Vagina (tissue), 2 donors: ENCODE results near the gene ADAM22. TPM values are rescaled to one million over a fixed set of nuclear protein-coding genes. Genes with fewer than 3 reads are reported as not detected.

Source experiments
- DNase-seq, 2 donors: peaks; one replicate each; pipeline ENCODE4 v3.0.0-alpha.2; 2017; ENCODE audit errors: extremely low spot score in 2 of 2
- H3K27ac ChIP-seq: fragments of 200-600 bp; sonication (generic); one replicate; pipeline ENCODE4 v1.5.1; 2019
- H3K27me3 ChIP-seq: fragments of 200-600 bp; sonication (generic); one replicate; pipeline ENCODE4 v1.5.1; 2019
- H3K36me3 ChIP-seq, 2 donors: fragments of 200-600 bp; sonication (generic); one replicate each; pipeline ENCODE4 v1.5.1; 2017 to 2019
- H3K4me1 ChIP-seq: fragments of 200-600 bp; sonication (generic); one replicate; pipeline ENCODE4 v1.5.1; 2019
- H3K4me3 ChIP-seq, 2 donors: fragments of 200-600 bp; sonication (generic); 1 replicate in 1 of 2; 2 replicates in 1 of 2; pipeline ENCODE4 v1.5.1; 2016 to 2019
- H3K9me3 ChIP-seq: fragments of 200-600 bp; sonication (generic); one replicate; pipeline ENCODE4 v1.5.1; 2019
- POLR2A ChIP-seq, 2 donors: fragments of 450-650 bp; IDR thresholded peaks; one replicate each; pipeline ENCODE4 v1.6.1; 2017; ENCODE audit warnings: antibody characterized with exemption in 2 of 2, mild to moderate bottlenecking in 2 of 2, moderate library complexity in 2 of 2
- POLR2AphosphoS5 ChIP-seq, 2 donors: sonication (generic); formaldehyde crosslinking; IDR thresholded peaks; one replicate each; pipeline ENCODE4 v1.9.0; 2017; ENCODE audit warnings: antibody characterized with exemption in 2 of 2, mild to moderate bottlenecking in 2 of 2, low read depth in 1 of 2; ENCODE audit not compliant: insufficient read depth in 1 of 2
- intact Hi-C: fragments of 100-400 bp; cut with DNase I; formaldehyde crosslinking; loops from one replicate; pipeline ENCODE4 v1.15.1; 2023
- total RNA-seq: library from RNA; depleted of rRNA; stranded (reverse); fragments of >200 nt; gene quantifications from one replicate; pipeline ENCODE4 v1.2.3, GENCODE V29; 2016
- TF ChIP-seq, protein P1 (sequence below), 3 experiments: fragments of 450-650 bp in 2 of 3; fragments of 200-600 bp in 1 of 3; sonication (generic) in 1 of 3; IDR thresholded peaks; one replicate each; pipeline ENCODE4 v1.5.1; 2017 to 2019; ENCODE audit warnings: antibody characterized with exemption in 3 of 3, mild to moderate bottlenecking in 2 of 3, moderate library complexity in 2 of 3

The ADAM22 gene
- total RNA-seq, 1 donor from 2014 or later, result 6.1 TPM

DNA sequence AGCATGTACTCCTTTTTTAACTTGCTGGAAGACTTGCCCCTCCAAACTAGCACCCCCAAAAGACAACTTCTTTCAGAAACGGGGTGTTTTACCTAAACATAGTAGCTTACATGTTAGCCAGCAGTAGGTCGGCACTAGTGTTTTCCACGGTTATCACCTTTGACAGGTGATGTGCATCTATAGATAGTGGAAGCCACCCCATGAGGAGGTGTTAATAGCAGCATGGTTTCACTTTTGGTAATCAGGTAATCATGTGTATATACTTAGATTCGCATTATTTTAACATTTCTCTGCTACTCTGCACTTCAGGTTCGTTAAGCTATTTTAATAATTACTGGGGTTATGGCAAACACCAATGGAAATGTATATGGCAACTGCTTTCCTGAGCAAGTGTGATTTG lies 268.2 kb downstream of the ADAM22 start:
- no peaks in the 10 kb centered on the region for H3K4me1 ChIP-seq
- intact Hi-C loops, result no loop called here
- no peaks in the 10 kb centered on the region for H3K9me3 ChIP-seq
- TF ChIP-seq, protein P1, sequence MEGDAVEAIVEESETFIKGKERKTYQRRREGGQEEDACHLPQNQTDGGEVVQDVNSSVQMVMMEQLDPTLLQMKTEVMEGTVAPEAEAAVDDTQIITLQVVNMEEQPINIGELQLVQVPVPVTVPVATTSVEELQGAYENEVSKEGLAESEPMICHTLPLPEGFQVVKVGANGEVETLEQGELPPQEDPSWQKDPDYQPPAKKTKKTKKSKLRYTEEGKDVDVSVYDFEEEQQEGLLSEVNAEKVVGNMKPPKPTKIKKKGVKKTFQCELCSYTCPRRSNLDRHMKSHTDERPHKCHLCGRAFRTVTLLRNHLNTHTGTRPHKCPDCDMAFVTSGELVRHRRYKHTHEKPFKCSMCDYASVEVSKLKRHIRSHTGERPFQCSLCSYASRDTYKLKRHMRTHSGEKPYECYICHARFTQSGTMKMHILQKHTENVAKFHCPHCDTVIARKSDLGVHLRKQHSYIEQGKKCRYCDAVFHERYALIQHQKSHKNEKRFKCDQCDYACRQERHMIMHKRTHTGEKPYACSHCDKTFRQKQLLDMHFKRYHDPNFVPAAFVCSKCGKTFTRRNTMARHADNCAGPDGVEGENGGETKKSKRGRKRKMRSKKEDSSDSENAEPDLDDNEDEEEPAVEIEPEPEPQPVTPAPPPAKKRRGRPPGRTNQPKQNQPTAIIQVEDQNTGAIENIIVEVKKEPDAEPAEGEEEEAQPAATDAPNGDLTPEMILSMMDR (IDR thresholded peaks at IDR 0.05), result no peak
- no peak for TF ChIP-seq POLR2A (IDR thresholded peaks at IDR 0.05)
- TF ChIP-seq POLR2AphosphoS5 (IDR thresholded peaks at IDR 0.05; ENCODE audit: insufficient read depth in 1 of 2, low read depth in 1 of 2), result no peak
- H3K4me3 ChIP-seq, result no peak overlapping the region
- no peak for DNase-seq
- no peaks in the 10 kb centered on the region for H3K27me3 ChIP-seq
- no peak overlapping the region for H3K27ac ChIP-seq
- peaks cover 0 to 43% of the 10 kb centered on the region in 2 donors for H3K36me3 ChIP-seq

DNA sequence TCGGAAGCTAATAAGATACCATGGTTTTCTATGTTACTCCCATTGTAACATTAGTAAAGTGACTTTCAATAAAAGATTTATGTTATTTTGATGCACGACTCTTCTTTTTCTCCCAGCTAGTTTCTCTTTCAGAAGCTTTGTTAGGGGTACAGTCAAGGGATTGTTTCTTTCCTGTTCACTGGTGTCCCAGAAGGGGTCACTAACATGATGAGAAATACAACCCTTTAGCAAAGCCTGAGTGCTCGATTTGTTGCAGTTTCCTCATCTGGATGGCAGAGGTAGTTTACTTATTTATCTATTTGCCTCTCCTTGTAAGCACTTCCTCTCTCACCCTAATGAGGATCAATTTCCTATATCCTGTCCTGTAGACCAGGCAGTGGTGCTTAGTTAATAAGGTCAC lies 268.7 kb downstream of the ADAM22 start:
- no peak overlapping the region for H3K27ac ChIP-seq
- no peaks in the 10 kb centered on the region for H3K9me3 ChIP-seq
- no peaks in the 10 kb centered on the region for H3K27me3 ChIP-seq
- DNase-seq, result no peak
- intact Hi-C loops, result no loop called here
- H3K4me1 ChIP-seq, result no peaks in the 10 kb centered on the region
- H3K4me3 ChIP-seq, result no peak overlapping the region
- TF ChIP-seq, protein P1 (IDR thresholded peaks at IDR 0.05), result no peak
- TF ChIP-seq POLR2A (IDR thresholded peaks at IDR 0.05), result no peak
- no peak for TF ChIP-seq POLR2AphosphoS5 (IDR thresholded peaks at IDR 0.05; ENCODE audit: insufficient read depth in 1 of 2, low read depth in 1 of 2)
- H3K36me3 ChIP-seq, result peaks cover 0 to 48% of the 10 kb centered on the region in 2 donors

DNA sequence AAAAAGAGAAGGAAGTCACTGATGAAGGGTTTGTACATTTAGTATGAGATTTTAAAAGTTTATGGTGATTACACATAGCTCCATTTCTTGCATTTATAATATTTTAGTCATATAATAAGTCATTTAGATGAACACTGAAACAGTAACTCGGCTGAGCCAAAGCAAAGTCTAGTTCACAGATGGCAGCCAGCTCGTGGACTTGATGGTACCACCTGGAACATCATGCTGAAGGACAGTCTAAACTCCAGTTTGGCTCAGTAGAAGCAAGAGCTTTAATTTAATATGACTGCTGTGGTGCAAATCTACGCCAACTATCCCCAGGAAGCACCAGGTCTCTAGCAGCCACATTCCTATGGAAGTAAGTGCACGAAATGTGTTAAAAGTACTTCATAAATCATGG lies 269.4 kb downstream of the ADAM22 start:
- Histone ChIP-seq H3K9me3 (no peaks in the 10 kb centered on the region), H3K4me3 (no peak overlapping the region), H3K36me3 (peaks cover 0 to 54% of the 10 kb centered on the region in 2 donors), H3K27ac (no peak overlapping the region), H3K27me3 (no peaks in the 10 kb centered on the region), H3K4me1 (no peaks in the 10 kb centered on the region)
- TF ChIP-seq POLR2A (IDR thresholded peaks at IDR 0.05), result no peak
- TF ChIP-seq, protein P1 (IDR thresholded peaks at IDR 0.05), result no peak
- no peak for DNase-seq
- intact Hi-C loops, result no loop called here

DNA sequence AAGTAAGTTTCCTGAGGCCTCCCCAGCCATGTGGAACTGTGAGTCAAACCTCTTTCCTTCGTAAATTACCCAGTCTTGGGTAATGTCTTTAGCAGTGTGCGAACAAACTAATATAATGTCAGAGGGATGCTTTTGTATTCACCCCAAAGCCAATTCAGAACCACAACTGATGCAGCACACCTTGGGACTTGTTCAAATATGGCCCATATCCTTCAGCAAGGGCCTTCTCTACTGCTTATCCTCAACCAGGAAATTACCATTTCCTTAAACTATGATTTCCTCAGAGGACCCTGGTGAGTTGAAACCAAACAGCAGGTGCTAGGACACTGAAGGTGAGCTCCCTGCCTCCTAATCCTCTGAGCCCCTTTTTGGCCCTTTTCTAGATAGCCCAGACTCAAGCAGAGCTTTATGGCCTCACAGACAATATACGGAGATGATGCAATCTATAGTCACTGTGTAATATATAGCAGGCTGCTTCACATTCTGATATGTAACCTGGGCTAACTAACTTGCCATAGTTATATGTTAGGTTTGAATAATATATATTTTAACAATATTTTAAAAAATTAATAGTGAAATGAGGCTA lies 270.6 kb downstream of the ADAM22 start:
- no peaks in the 10 kb centered on the region for H3K9me3 ChIP-seq
- intact Hi-C loops, result no loop called here
- H3K27ac ChIP-seq, result no peak overlapping the region
- no peak overlapping the region for H3K4me3 ChIP-seq
- no peak for DNase-seq
- H3K4me1 ChIP-seq, result no peaks in the 10 kb centered on the region
- TF ChIP-seq, protein P1 (IDR thresholded peaks at IDR 0.05), result no peak
- no peak for TF ChIP-seq POLR2A (IDR thresholded peaks at IDR 0.05)
- no peak for TF ChIP-seq POLR2AphosphoS5 (IDR thresholded peaks at IDR 0.05; ENCODE audit: insufficient read depth in 1 of 2, low read depth in 1 of 2)
- peaks cover 0 to 66% of the 10 kb centered on the region in 2 donors for H3K36me3 ChIP-seq
- no peaks in the 10 kb centered on the region for H3K27me3 ChIP-seq

DNA sequence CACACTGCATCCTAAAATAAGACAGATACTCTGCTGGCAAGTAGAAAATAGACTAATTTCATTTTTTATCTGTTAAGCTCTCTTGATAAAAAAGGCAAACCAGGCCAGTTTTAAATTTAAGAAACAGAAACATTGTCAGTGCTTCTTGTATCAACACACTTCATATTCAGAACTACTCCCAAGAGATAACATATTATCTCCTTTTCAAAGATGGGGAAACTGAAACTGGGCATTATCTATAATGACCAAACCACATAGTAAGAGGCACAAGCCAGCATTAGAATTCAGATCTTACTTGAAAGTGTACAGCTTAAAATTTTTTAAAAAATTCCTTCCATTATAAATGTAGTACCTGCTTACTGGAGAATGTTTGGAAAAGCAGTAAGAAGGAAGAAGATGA lies 271.1 kb downstream of the ADAM22 start:
- intact Hi-C loops, result no loop called here
- no peak for DNase-seq
- Histone ChIP-seq H3K9me3 (no peaks in the 10 kb centered on the region), H3K36me3 (peaks cover 0 to 72% of the 10 kb centered on the region in 2 donors), H3K4me3 (no peak overlapping the region), H3K4me1 (no peaks in the 10 kb centered on the region), H3K27ac (no peak overlapping the region), H3K27me3 (no peaks in the 10 kb centered on the region)
- TF ChIP-seq, protein P1 (IDR thresholded peaks at IDR 0.05), result no peak
- TF ChIP-seq POLR2AphosphoS5 (IDR thresholded peaks at IDR 0.05; ENCODE audit: insufficient read depth in 1 of 2, low read depth in 1 of 2), result no peak
- no peak for TF ChIP-seq POLR2A (IDR thresholded peaks at IDR 0.05)
